ENCODE results near the gene MYO1B.

GRCh38 chr2:191217580-191217979 is 27.6 kb upstream of the MYO1B start:
- TF ChIP-seq, protein P1, sequence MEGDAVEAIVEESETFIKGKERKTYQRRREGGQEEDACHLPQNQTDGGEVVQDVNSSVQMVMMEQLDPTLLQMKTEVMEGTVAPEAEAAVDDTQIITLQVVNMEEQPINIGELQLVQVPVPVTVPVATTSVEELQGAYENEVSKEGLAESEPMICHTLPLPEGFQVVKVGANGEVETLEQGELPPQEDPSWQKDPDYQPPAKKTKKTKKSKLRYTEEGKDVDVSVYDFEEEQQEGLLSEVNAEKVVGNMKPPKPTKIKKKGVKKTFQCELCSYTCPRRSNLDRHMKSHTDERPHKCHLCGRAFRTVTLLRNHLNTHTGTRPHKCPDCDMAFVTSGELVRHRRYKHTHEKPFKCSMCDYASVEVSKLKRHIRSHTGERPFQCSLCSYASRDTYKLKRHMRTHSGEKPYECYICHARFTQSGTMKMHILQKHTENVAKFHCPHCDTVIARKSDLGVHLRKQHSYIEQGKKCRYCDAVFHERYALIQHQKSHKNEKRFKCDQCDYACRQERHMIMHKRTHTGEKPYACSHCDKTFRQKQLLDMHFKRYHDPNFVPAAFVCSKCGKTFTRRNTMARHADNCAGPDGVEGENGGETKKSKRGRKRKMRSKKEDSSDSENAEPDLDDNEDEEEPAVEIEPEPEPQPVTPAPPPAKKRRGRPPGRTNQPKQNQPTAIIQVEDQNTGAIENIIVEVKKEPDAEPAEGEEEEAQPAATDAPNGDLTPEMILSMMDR (IDR thresholded peaks at IDR 0.05; ENCODE audit: insufficient read depth, low read length, poor library complexity, severe bottlenecking), result no peak
- no peak for TF ChIP-seq EZH2phosphoT487 (conservative IDR thresholded peaks at IDR 0.05; ENCODE audit: low read length)

Data from SU-DHL-6 (cell line).